ENCODE results near the gene RGSL1.

RGSL1 gene

GRCh38 chr1:182601416-182601786, 151.5 kb downstream of the RGSL1 start:
- H3K4me3 ChIP-seq (ENCODE audit: extremely low read depth, insufficient read depth, low read length, poor library complexity, severe bottlenecking): no peak overlapping the region
- H3K36me3 ChIP-seq (ENCODE audit: control insufficient read depth, insufficient read depth, low read length): peaks cover 3% of the 10 kb centered on the region
- WGBS, 2 experiments (ENCODE audit: insufficient coverage in 2 of 2): 16 to 29% methylated on average over 4 to 5 of the region's 6 CpGs
- no peak overlapping the region for H3K27ac ChIP-seq (ENCODE audit: low read depth, low read length, severe bottlenecking)
- no peaks in the 10 kb centered on the region for H3K9me3 ChIP-seq (ENCODE audit: control insufficient read depth, low read length)
- no peaks in the 10 kb centered on the region for H3K4me1 ChIP-seq (ENCODE audit: control insufficient read depth, insufficient read depth, low read length, poor library complexity, severe bottlenecking)

- no peak overlapping the region for H3K4me3 ChIP-seq (ENCODE audit: extremely low read depth, insufficient read depth, low read length, poor library complexity, severe bottlenecking)
- H3K36me3 ChIP-seq (ENCODE audit: control insufficient read depth, insufficient read depth, low read length): peaks cover 3% of the 10 kb centered on the region
- 80 to 83% methylated on average over 1 of the region's 4 CpGs for WGBS, 2 experiments (ENCODE audit: insufficient coverage in 2 of 2)
- no peaks in the 10 kb centered on the region for H3K4me1 ChIP-seq (ENCODE audit: control insufficient read depth, insufficient read depth, low read length, poor library complexity, severe bottlenecking)
- H3K27ac ChIP-seq (ENCODE audit: low read depth, low read length, severe bottlenecking): no peak overlapping the region
- no peaks in the 10 kb centered on the region for H3K9me3 ChIP-seq (ENCODE audit: control insufficient read depth, low read length)
These were observed 152.0 kb downstream of the RGSL1 start for GRCh38 chr1:182601913-182602312.

- no peaks in the 10 kb centered on the region for H3K9me3 ChIP-seq (ENCODE audit: control insufficient read depth, low read length)
- peak overlapping the region; percentile 27 for H3K4me3 ChIP-seq (ENCODE audit: extremely low read depth, insufficient read depth, low read length, poor library complexity, severe bottlenecking)
- H3K36me3 ChIP-seq (ENCODE audit: control insufficient read depth, insufficient read depth, low read length): peaks cover 3% of the 10 kb centered on the region
- no peak overlapping the region for H3K27ac ChIP-seq (ENCODE audit: low read depth, low read length, severe bottlenecking)
- no peaks in the 10 kb centered on the region for H3K4me1 ChIP-seq (ENCODE audit: control insufficient read depth, insufficient read depth, low read length, poor library complexity, severe bottlenecking)
- WGBS, 2 experiments (ENCODE audit: insufficient coverage in 2 of 2): 85 to 88% methylated on average over 8 to 9 of the region's 10 CpGs
These were observed 153.1 kb downstream of the RGSL1 start for GRCh38 chr1:182602935-182603645.

GRCh38 chr1:182603646-182604174, 153.8 kb downstream of the RGSL1 start:
- Histone ChIP-seq H3K27ac (ENCODE audit: low read depth, low read length, severe bottlenecking) (no peak overlapping the region), H3K36me3 (ENCODE audit: control insufficient read depth, insufficient read depth, low read length) (peaks cover 3% of the 10 kb centered on the region), H3K4me3 (ENCODE audit: extremely low read depth, insufficient read depth, low read length, poor library complexity, severe bottlenecking) (peak overlapping the region; percentile 27), H3K4me1 (ENCODE audit: control insufficient read depth, insufficient read depth, low read length, poor library complexity, severe bottlenecking) (peaks cover 5% of the 10 kb centered on the region), H3K9me3 (ENCODE audit: control insufficient read depth, low read length) (no peaks in the 10 kb centered on the region)
- WGBS, 2 experiments (ENCODE audit: insufficient coverage in 2 of 2): 27 to 35% methylated on average over 6 to 12 of the region's 12 CpGs

GRCh38 chr1:182604175-182605164, 154.5 kb downstream of the RGSL1 start, which contains the start of gene RGS16:
Gene RGS16, minus strand, starts transcription at chr1:182604389. Its CDS starts 130 bp downstream, at chr1:182604259.
- Histone ChIP-seq H3K9me3 (ENCODE audit: control insufficient read depth, low read length) (no peaks in the 10 kb centered on the region), H3K27ac (ENCODE audit: low read depth, low read length, severe bottlenecking) (no peak within 1 kb of the TSS), H3K4me3 (ENCODE audit: extremely low read depth, insufficient read depth, low read length, poor library complexity, severe bottlenecking) (peak within 1 kb of the TSS; percentile 27), H3K36me3 (ENCODE audit: control insufficient read depth, insufficient read depth, low read length) (peaks cover 3% of the 10 kb centered on the region), H3K4me1 (ENCODE audit: control insufficient read depth, insufficient read depth, low read length, poor library complexity, severe bottlenecking) (peaks cover 13% of the 10 kb centered on the region)
- WGBS, 2 experiments (ENCODE audit: insufficient coverage in 2 of 2): 7 to 9% methylated on average over 35 to 36 of the region's 44 CpGs

GRCh38 chr1:182607566-182607965, 157.6 kb downstream of the RGSL1 start:
- H3K4me3 ChIP-seq (ENCODE audit: extremely low read depth, insufficient read depth, low read length, poor library complexity, severe bottlenecking): no peak overlapping the region
- 57 to 80% methylated on average over 1 of the region's 1 CpG for WGBS, 2 experiments (ENCODE audit: insufficient coverage in 2 of 2)
- H3K9me3 ChIP-seq (ENCODE audit: control insufficient read depth, low read length): no peaks in the 10 kb centered on the region
- H3K36me3 ChIP-seq (ENCODE audit: control insufficient read depth, insufficient read depth, low read length): no peaks in the 10 kb centered on the region
- H3K27ac ChIP-seq (ENCODE audit: low read depth, low read length, severe bottlenecking): no peak overlapping the region
- peaks cover 15% of the 10 kb centered on the region for H3K4me1 ChIP-seq (ENCODE audit: control insufficient read depth, insufficient read depth, low read length, poor library complexity, severe bottlenecking)

DNA sequence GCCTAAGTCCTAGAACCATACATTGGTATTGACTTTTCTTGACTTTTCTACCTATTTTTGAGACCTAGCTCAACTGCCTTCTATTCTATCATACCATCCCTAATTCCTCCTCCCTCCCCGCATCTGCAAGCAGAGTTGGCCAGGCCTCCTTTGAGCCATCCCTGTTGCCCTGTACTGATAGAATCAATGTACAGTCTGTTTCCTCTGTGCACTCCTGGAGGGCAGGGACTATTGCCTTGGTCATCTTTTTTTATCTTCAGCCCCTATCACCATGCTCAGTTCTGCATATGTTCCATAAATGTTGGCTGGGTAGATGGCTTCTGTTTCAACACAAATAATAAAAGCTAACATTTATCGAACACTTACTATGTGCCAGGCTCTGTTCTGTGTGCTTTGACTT, 158.3 kb downstream of the RGSL1 start:
- peaks cover 15% of the 10 kb centered on the region for H3K4me1 ChIP-seq (ENCODE audit: control insufficient read depth, insufficient read depth, low read length, poor library complexity, severe bottlenecking)
- H3K36me3 ChIP-seq (ENCODE audit: control insufficient read depth, insufficient read depth, low read length): no peaks in the 10 kb centered on the region
- H3K9me3 ChIP-seq (ENCODE audit: control insufficient read depth, low read length): no peaks in the 10 kb centered on the region
- WGBS, 2 experiments (ENCODE audit: insufficient coverage in 2 of 2): no CpG with 5 or more reads among the region's 2 CpGs
- no peak overlapping the region for H3K4me3 ChIP-seq (ENCODE audit: extremely low read depth, insufficient read depth, low read length, poor library complexity, severe bottlenecking)
- no peak overlapping the region for H3K27ac ChIP-seq (ENCODE audit: low read depth, low read length, severe bottlenecking)

GRCh38 chr1:182608845-182609610, 159.1 kb downstream of the RGSL1 start:
- Histone ChIP-seq H3K4me1 (ENCODE audit: control insufficient read depth, insufficient read depth, low read length, poor library complexity, severe bottlenecking) (peaks cover 15% of the 10 kb centered on the region), H3K27ac (ENCODE audit: low read depth, low read length, severe bottlenecking) (peak overlapping the region; percentile 34), H3K4me3 (ENCODE audit: extremely low read depth, insufficient read depth, low read length, poor library complexity, severe bottlenecking) (no peak overlapping the region), H3K9me3 (ENCODE audit: control insufficient read depth, low read length) (no peaks in the 10 kb centered on the region), H3K36me3 (ENCODE audit: control insufficient read depth, insufficient read depth, low read length) (no peaks in the 10 kb centered on the region)
- WGBS, 2 experiments (ENCODE audit: insufficient coverage in 2 of 2): 90 to 94% methylated on average over 8 to 9 of the region's 9 CpGs
